Measurements from ENCODE around the gene AUP1. TPM values are rescaled to one million over a fixed set of nuclear protein-coding genes. Genes with fewer than 3 reads are reported as not detected.

AUP1 gene
- total and polyA plus RNA-seq, 2 of the 8 experiments (the other 6 are each of a cell fraction or from before 2014, with no cell fraction given) = 83.4 to 121 TPM

- FAIRE-seq = no peak
These were observed 27.3 kb downstream of the AUP1 start for GRCh38 chr2:74502147-74502719.

More at GRCh38 chr2:74502147-74502719, 27.3 kb downstream of the AUP1 start:
- Histone ChIP-seq H3K56ac (replicated peaks; ENCODE audit: insufficient read length, low read depth, low read length) (peak overlapping the region; percentile 10), H3K14ac (ENCODE audit: insufficient read length) (no peak overlapping the region), H2BK5ac (ENCODE audit: low read depth, low read length) (peak overlapping the region; percentile 35; the same call in 1 of the 2 replicates), H3K36me3 (ENCODE audit: control insufficient read depth in 2 of 4, insufficient read depth in 4 of 4, low read length in 3 of 4) (peaks cover 0 to 9% (median 4%) of the 10 kb centered on the region in 4 experiments; a peak in 6 of 8 replicates), H3K27ac (ENCODE audit: low read depth, low read length) (no peak overlapping the region), H3K23ac (ENCODE audit: insufficient read length) (no peak overlapping the region), H3K4ac (replicated peaks; ENCODE audit: insufficient read length, low read depth, low read length) (no peak overlapping the region), H4K91ac (replicated peaks; ENCODE audit: insufficient read length, low read length) (no peak overlapping the region), H3K27me3 (replicated peaks in 1 of 4; ENCODE audit: control insufficient read depth in 3 of 4, extremely low read depth in 1 of 4, insufficient read depth in 3 of 4, low read length in 3 of 4) (peaks cover 71 to 91% (median 89%) of the 10 kb centered on the region in 4 experiments), H4K20me1 (replicated peaks in 1 of 2; ENCODE audit: control insufficient read depth in 1 of 2, insufficient read depth in 2 of 2, low read length in 2 of 2) (peaks cover 0 to 12% of the 10 kb centered on the region in 2 experiments), H2BK120ac (replicated peaks; ENCODE audit: low read depth, low read length) (no peak overlapping the region), H3K79me1 (ENCODE audit: low read depth, low read length) (no peaks in the 10 kb centered on the region), H3K4me3 (ENCODE audit: extremely low read depth in 1 of 4, insufficient read depth in 2 of 4, low read depth in 3 of 4, low read length in 4 of 4) (peak overlapping the region; percentile 36 to 65 (median 54)), H2AFZ (ENCODE audit: low read length) (peak overlapping the region; percentile 17; the same call in 1 of the 2 replicates), H4K8ac (ENCODE audit: extremely low read depth, insufficient read depth, low read length) (peak overlapping the region; percentile 82; the same call in 1 of the 2 replicates), H2BK12ac (ENCODE audit: low read depth, low read length) (peak overlapping the region; percentile 60; the same call in 1 of the 2 replicates), H3K9me3 (ENCODE audit: insufficient read depth in 2 of 2, low read depth in 1 of 2, low read length in 1 of 2) (no peaks in the 10 kb centered on the region), H3K18ac (ENCODE audit: extremely low read depth, low read length) (peak overlapping the region; percentile 19; the same call in 1 of the 2 replicates), H3K4me2 (ENCODE audit: insufficient read depth in 1 of 2, low read depth in 2 of 2, low read length in 2 of 2) (peak overlapping the region; percentile 78 to 88), H4K5ac (ENCODE audit: insufficient read length, low read depth, low read length) (no peak overlapping the region), H3K9ac (replicated peaks in 1 of 4; ENCODE audit: extremely low read depth in 1 of 4, low read depth in 3 of 4, low read length in 3 of 4) (no peak overlapping the region), H3K79me2 (ENCODE audit: control insufficient read depth in 1 of 2, insufficient read depth in 2 of 2, low read length in 2 of 2) (peaks cover 0 to 3% of the 10 kb centered on the region in 2 experiments; a peak in 1 of 4 replicates), H3K23me2 (ENCODE audit: low read depth, low read length) (peaks cover 39% of the 10 kb centered on the region; the same call in 1 of the 2 replicates), H3K4me1 (replicated peaks in 1 of 4; ENCODE audit: control insufficient read depth in 3 of 4, insufficient read depth in 4 of 4, low read length in 3 of 4) (peaks cover 7 to 66% (median 43%) of the 10 kb centered on the region in 4 experiments), H2BK15ac (ENCODE audit: low read length) (0 out of 2 replicates have a peak overlapping the region, but pooled peaks have one; percentile 16), H2AK5ac (ENCODE audit: low read depth, low read length) (no peak overlapping the region), H2BK20ac (ENCODE audit: low read length) (no peak overlapping the region)
- TF ChIP-seq SIRT6 (IDR thresholded peaks at IDR 0.05; ENCODE audit: low read length) = no peak
- TF ChIP-seq SAP30 (IDR thresholded peaks at IDR 0.05; ENCODE audit: insufficient read depth, insufficient replicate concordance, low read length) = no peak
- TF ChIP-seq ZNF274 (IDR thresholded peaks at IDR 0.05; ENCODE audit: borderline replicate concordance, extremely low read depth, low read length) = no peak
- no peak for TF ChIP-seq SIX5 (IDR thresholded peaks at IDR 0.05; ENCODE audit: low read depth, low read length)
- TF ChIP-seq MAX (IDR thresholded peaks at IDR 0.05) = no peak
- TF ChIP-seq RNF2 (IDR thresholded peaks at IDR 0.05; ENCODE audit: borderline replicate concordance, low read depth, low read length, missing control alignments, poor library complexity, severe bottlenecking) = peak; percentile 83
- no peak for TF ChIP-seq SP4 (IDR thresholded peaks at IDR 0.05; ENCODE audit: low read length)
- peak; percentile 94 for TF ChIP-seq EZH2 (IDR thresholded peaks at IDR 0.05; ENCODE audit: low read depth, low read length, severe bottlenecking)
- peak in 1 of 2 experiments; percentile 67 for DNase-seq (ENCODE audit: low read depth in 1 of 2, low spot score in 2 of 2)
- ChIA-PET POLR2A (ENCODE audit: partially characterized antibody) (interaction anchor here (1.2 to 9.4 kb wide), 5 partner anchors 11 to 62 kb away, joined by 3 to 73 read pairs (median 59); partner anchors contain the start of genes AUP1, CCDC142, HTRA2 and TLX2), CTCF (ENCODE audit: partially characterized antibody) (interaction anchor here (1.8 to 5.1 kb wide), 6 partner anchors 11 to 19 kb away, joined by 6 to 24 read pairs (median 14); partner anchors contain the start of genes CCDC142, TLX2 and TTC31)
- 3% methylated on average over 31 of the region's 32 CpGs; no CpG with 5 or more reads in 1 of the 2 experiments for WGBS, 2 experiments (ENCODE audit: extremely low coverage in 1 of 2, insufficient coverage in 1 of 2, insufficient read length in 1 of 2, insufficient replicate concordance in 2 of 2, low coverage in 1 of 2, low lambda C conversion rate in 2 of 2, missing lambda C conversion rate in 1 of 2)
